ENCODE data around the gene SBF2. TPM values are rescaled to one million over a fixed set of nuclear protein-coding genes. Genes with fewer than 3 reads are reported as not detected.

SBF2 gene
- total RNA-seq, 4 donors from 2014 or later, result 44.6 to 59.4 (median 53.4) TPM

DNA sequence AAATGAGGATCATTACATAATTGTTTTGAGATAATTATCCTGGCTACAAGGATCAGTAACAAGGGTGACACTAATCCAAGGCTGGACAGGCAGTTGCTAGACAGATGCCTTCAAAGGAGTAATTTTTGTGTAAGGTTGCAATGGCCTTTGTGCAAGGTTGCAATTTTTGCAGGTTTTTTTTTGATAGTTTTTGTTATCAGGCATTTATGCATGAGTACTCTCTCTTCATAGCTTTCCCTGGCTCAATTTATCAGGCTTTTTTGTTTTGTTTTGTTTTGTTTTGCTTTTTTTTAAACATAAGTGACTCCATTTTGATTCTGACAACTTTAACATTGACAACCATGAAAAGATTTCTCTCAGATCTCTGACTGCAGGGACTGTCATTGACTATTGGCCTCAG, 519.9 kb downstream of the SBF2 start:
- no peaks in the 10 kb centered on the region for H3K9me3 ChIP-seq
- H3K4me3 ChIP-seq, result no peak overlapping the region
- intact Hi-C loops (cut with DNase I), result no loop called here
- TF ChIP-seq, protein P1, sequence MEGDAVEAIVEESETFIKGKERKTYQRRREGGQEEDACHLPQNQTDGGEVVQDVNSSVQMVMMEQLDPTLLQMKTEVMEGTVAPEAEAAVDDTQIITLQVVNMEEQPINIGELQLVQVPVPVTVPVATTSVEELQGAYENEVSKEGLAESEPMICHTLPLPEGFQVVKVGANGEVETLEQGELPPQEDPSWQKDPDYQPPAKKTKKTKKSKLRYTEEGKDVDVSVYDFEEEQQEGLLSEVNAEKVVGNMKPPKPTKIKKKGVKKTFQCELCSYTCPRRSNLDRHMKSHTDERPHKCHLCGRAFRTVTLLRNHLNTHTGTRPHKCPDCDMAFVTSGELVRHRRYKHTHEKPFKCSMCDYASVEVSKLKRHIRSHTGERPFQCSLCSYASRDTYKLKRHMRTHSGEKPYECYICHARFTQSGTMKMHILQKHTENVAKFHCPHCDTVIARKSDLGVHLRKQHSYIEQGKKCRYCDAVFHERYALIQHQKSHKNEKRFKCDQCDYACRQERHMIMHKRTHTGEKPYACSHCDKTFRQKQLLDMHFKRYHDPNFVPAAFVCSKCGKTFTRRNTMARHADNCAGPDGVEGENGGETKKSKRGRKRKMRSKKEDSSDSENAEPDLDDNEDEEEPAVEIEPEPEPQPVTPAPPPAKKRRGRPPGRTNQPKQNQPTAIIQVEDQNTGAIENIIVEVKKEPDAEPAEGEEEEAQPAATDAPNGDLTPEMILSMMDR (IDR thresholded peaks at IDR 0.05), result no peak
- TF ChIP-seq EP300 (IDR thresholded peaks at IDR 0.05), result no peak
- no peak for TF ChIP-seq POLR2AphosphoS5 (IDR thresholded peaks at IDR 0.05)
- TF ChIP-seq POLR2A (IDR thresholded peaks at IDR 0.05; ENCODE audit: low read depth), result no peak
- peaks cover 15 to 22% (median 18%) of the 10 kb centered on the region in 4 donors for H3K4me1 ChIP-seq
- H3K36me3 ChIP-seq, result peaks cover 0 to 10% (median under 1%) of the 10 kb centered on the region in 4 donors
- no peak for DNase-seq (ENCODE audit: extremely low spot score)
- no peaks in the 10 kb centered on the region for H3K27me3 ChIP-seq
- peak overlapping the region in 2 of 4 donors; percentile 30 to 54 for H3K27ac ChIP-seq (replicated peaks in 1 of 4)

GRCh38 chr11:9773524-9773923, 520.5 kb downstream of the SBF2 start:
- TF ChIP-seq POLR2A (IDR thresholded peaks at IDR 0.05; ENCODE audit: low read depth), result no peak

GRCh38 chr11:9772218-9772617, 521.8 kb downstream of the SBF2 start:
- Histone ChIP-seq H3K36me3 (no peaks in the 10 kb centered on the region), H3K4me1 (peaks cover 15 to 22% (median 18%) of the 10 kb centered on the region in 4 donors), H3K4me3 (no peak overlapping the region), H3K27me3 (no peaks in the 10 kb centered on the region), H3K27ac (replicated peaks in 1 of 4) (no peak overlapping the region), H3K9me3 (no peaks in the 10 kb centered on the region)
- intact Hi-C loops (cut with DNase I), result no loop called here
- DNase-seq (ENCODE audit: extremely low spot score), result no peak
- WGBS, result 100% methylated on average over 2 of the region's 4 CpGs
- TF ChIP-seq POLR2A (IDR thresholded peaks at IDR 0.05; ENCODE audit: low read depth) (no peak), EP300 (IDR thresholded peaks at IDR 0.05) (no peak), POLR2AphosphoS5 (IDR thresholded peaks at IDR 0.05) (no peak)
- TF ChIP-seq, protein P1 (IDR thresholded peaks at IDR 0.05), result no peak

More at GRCh38 chr11:9773524-9773923, 520.5 kb downstream of the SBF2 start:
- 91% methylated on average over 2 of the region's 2 CpGs for WGBS
- Histone ChIP-seq H3K9me3 (no peaks in the 10 kb centered on the region), H3K27ac (replicated peaks in 1 of 4) (no peak overlapping the region), H3K4me3 (no peak overlapping the region), H3K4me1 (peaks cover 15 to 22% (median 18%) of the 10 kb centered on the region in 4 donors), H3K36me3 (peaks cover 0 to 9% (median 0%) of the 10 kb centered on the region in 4 donors), H3K27me3 (no peaks in the 10 kb centered on the region)
- DNase-seq (ENCODE audit: extremely low spot score), result no peak
- intact Hi-C loops (cut with DNase I), result no loop called here

DNA sequence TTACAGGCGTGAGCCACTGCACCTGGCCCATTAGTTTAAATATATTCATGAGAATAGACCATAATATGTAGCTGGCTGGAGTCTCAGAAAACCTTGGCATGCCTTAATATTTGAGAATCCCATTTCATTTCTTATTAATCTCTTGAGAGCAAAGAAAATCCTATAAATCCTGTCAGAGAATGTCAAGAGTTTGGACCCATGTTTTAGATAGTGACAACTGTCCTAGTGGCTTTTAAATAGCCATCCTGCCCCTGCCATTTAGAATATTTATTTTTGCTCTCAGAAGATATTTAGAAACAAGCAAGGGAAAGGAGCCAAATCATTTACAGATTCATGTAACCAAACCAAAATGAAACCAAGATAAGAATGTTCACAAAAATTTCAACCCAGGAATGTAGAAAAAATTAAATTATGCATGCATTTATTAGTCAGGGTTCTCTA, 522.9 kb downstream of the SBF2 start:
- H3K27ac ChIP-seq (replicated peaks in 1 of 4), result no peak overlapping the region
- H3K27me3 ChIP-seq, result no peaks in the 10 kb centered on the region
- intact Hi-C loops (cut with DNase I), result no loop called here
- TF ChIP-seq POLR2AphosphoS5 (IDR thresholded peaks at IDR 0.05), result no peak
- TF ChIP-seq EP300 (IDR thresholded peaks at IDR 0.05), result no peak
- TF ChIP-seq, protein P1 (IDR thresholded peaks at IDR 0.05), result no peak
- no peak overlapping the region for H3K4me3 ChIP-seq
- DNase-seq (ENCODE audit: extremely low spot score), result no peak
- peaks cover 18 to 25% (median 20%) of the 10 kb centered on the region in 4 donors for H3K4me1 ChIP-seq
- no peaks in the 10 kb centered on the region for H3K36me3 ChIP-seq
- 100% methylated on average over 1 of the region's 1 CpG for WGBS
- H3K9me3 ChIP-seq, result no peaks in the 10 kb centered on the region

- Histone ChIP-seq H3K4me1 (peaks cover 22 to 29% (median 23%) of the 10 kb centered on the region in 4 donors), H3K36me3 (no peaks in the 10 kb centered on the region), H3K27ac (replicated peaks in 1 of 4) (no peak overlapping the region), H3K9me3 (no peaks in the 10 kb centered on the region), H3K27me3 (no peaks in the 10 kb centered on the region), H3K4me3 (no peak overlapping the region)
- intact Hi-C loops (cut with DNase I), result no loop called here
- 95% methylated on average over 4 of the region's 4 CpGs for WGBS
- TF ChIP-seq, protein P1 (IDR thresholded peaks at IDR 0.05), result no peak
- TF ChIP-seq POLR2A (IDR thresholded peaks at IDR 0.05; ENCODE audit: low read depth) (no peak), POLR2AphosphoS5 (IDR thresholded peaks at IDR 0.05) (no peak), EP300 (IDR thresholded peaks at IDR 0.05) (no peak)
- DNase-seq (ENCODE audit: extremely low spot score), result no peak
These were observed 524.4 kb downstream of the SBF2 start for GRCh38 chr11:9769621-9770020.
